Mucosa of rectum (tissue), 2 donors: Measurements from ENCODE around the gene AMDHD2.
A peak's percentile ranks its signal among the peaks of the same experiment; 100 is the strongest.
"Not testable (repeated sequence)": the region's sequence is repeated elsewhere in the genome, so short reads cannot be mapped to it uniquely, and the experiment has no call there.

Experiments
- H3K27ac ChIP-seq, 2 donors: one replicate each; pipeline ENCODE4 v1.7.0; 2013; ENCODE audit warnings: inconsistent platforms in 2 of 2, low read depth in 2 of 2, low read length in 2 of 2
- H3K27me3 ChIP-seq, 2 donors: one replicate each; pipeline ENCODE4 v1.7.0; 2013; ENCODE audit warnings: low read length in 2 of 2; ENCODE audit not compliant: control insufficient read depth in 2 of 2, insufficient read depth in 2 of 2
- H3K36me3 ChIP-seq, 2 donors: one replicate each; pipeline ENCODE4 v1.7.0; 2013; ENCODE audit warnings: low read length in 2 of 2; ENCODE audit not compliant: control insufficient read depth in 2 of 2, insufficient read depth in 2 of 2
- H3K4me1 ChIP-seq, 2 donors: one replicate each; pipeline ENCODE4 v1.7.0; 2013; ENCODE audit warnings: low read length in 2 of 2, mild to moderate bottlenecking in 1 of 2; ENCODE audit not compliant: control insufficient read depth in 2 of 2, insufficient read depth in 2 of 2
- H3K4me3 ChIP-seq, 2 donors: one replicate each; pipeline ENCODE4 v1.7.0; 2013; ENCODE audit warnings: low read length in 2 of 2
- H3K9ac ChIP-seq, 2 donors: one replicate each; pipeline ENCODE4 v1.7.0; 2013; ENCODE audit warnings: low read length in 2 of 2, low read depth in 1 of 2, mild to moderate bottlenecking in 1 of 2
- H3K9me3 ChIP-seq, 2 donors: one replicate each; pipeline ENCODE4 v1.7.0; 2013; ENCODE audit warnings: low read length in 2 of 2; ENCODE audit not compliant: control insufficient read depth in 2 of 2
- donor health status: healthy.
- donor health status: Normal muscosa, but diverticular disease.

AMDHD2 gene

GRCh38 chr16:2535625-2536013 lies 15.4 kb downstream of the AMDHD2 start:
- H3K4me1 ChIP-seq, result peaks cover 28 to 30% of the 10 kb centered on the region in 2 donors
- H3K27ac ChIP-seq, result peak overlapping the region; percentile 50 to 61
- no peaks in the 10 kb centered on the region for H3K9me3 ChIP-seq
- H3K4me3 ChIP-seq, result no peak overlapping the region
- no peaks in the 10 kb centered on the region for H3K27me3 ChIP-seq
- H3K9ac ChIP-seq, result no peak overlapping the region
- H3K36me3 ChIP-seq, result peaks cover 0 to 5% of the 10 kb centered on the region in 2 donors

- Histone ChIP-seq H3K4me1 (peaks cover 25 to 31% of the 10 kb centered on the region in 2 donors), H3K27ac (peak within 1 kb of the TSS; percentile 92 to 94)
Observed at GRCh38 chr16:2537451-2538379, 17.5 kb downstream of the AMDHD2 start, which contains the start of gene PDPK1. Gene PDPK1, plus strand, starts transcription at chr16:2538021. Its CDS starts 92 bp downstream, at chr16:2538113.

GRCh38 chr16:2539192-2539844 lies 19.1 kb downstream of the AMDHD2 start:
- peaks cover 24 to 30% of the 10 kb centered on the region in 2 donors for H3K4me1 ChIP-seq
- not testable (repeated sequence) for H3K27ac ChIP-seq, H3K27me3 ChIP-seq, H3K9me3 ChIP-seq, H3K9ac ChIP-seq, H3K36me3 ChIP-seq
- H3K4me3 ChIP-seq, result peak overlapping the region in 1 of 2 donors; percentile 67

More at GRCh38 chr16:2537451-2538379, 17.5 kb downstream of the AMDHD2 start, which contains the start of gene PDPK1:
- Histone ChIP-seq H3K36me3 (peaks cover 0 to 5% of the 10 kb centered on the region in 2 donors), H3K4me3 (peak within 1 kb of the TSS; percentile 82 to 85), H3K9me3 (no peaks in the 10 kb centered on the region), H3K27me3 (no peaks in the 10 kb centered on the region), H3K9ac (peak within 1 kb of the TSS; percentile 80 to 88)

- peaks cover 24 to 30% of the 10 kb centered on the region in 2 donors for H3K4me1 ChIP-seq
- not testable (repeated sequence) for H3K9me3 ChIP-seq, H3K9ac ChIP-seq, H3K27ac ChIP-seq, H3K36me3 ChIP-seq, H3K27me3 ChIP-seq, H3K4me3 ChIP-seq
Observed at GRCh38 chr16:2539845-2540458, 19.8 kb downstream of the AMDHD2 start.

GRCh38 chr16:2540912-2541311 lies 20.7 kb downstream of the AMDHD2 start:
- H3K9ac ChIP-seq, H3K36me3 ChIP-seq, H3K27ac ChIP-seq, H3K27me3 ChIP-seq, H3K9me3 ChIP-seq, H3K4me3 ChIP-seq: not testable (repeated sequence)
- H3K4me1 ChIP-seq, result peaks cover 24 to 30% of the 10 kb centered on the region in 2 donors

GRCh38 chr16:2541409-2541808 lies 21.2 kb downstream of the AMDHD2 start:
- not testable (repeated sequence) for H3K4me3 ChIP-seq, H3K27me3 ChIP-seq, H3K27ac ChIP-seq, H3K9ac ChIP-seq, H3K9me3 ChIP-seq, H3K36me3 ChIP-seq
- peaks cover 19 to 25% of the 10 kb centered on the region in 2 donors for H3K4me1 ChIP-seq

GRCh38 chr16:2543771-2544170 lies 23.6 kb downstream of the AMDHD2 start:
- not testable (repeated sequence) for H3K9ac ChIP-seq, H3K36me3 ChIP-seq, H3K27ac ChIP-seq, H3K27me3 ChIP-seq, H3K9me3 ChIP-seq, H3K4me3 ChIP-seq
- H3K4me1 ChIP-seq, result peaks cover 11 to 22% of the 10 kb centered on the region in 2 donors

- H3K27me3 ChIP-seq, H3K36me3 ChIP-seq, H3K9me3 ChIP-seq, H3K4me1 ChIP-seq, H3K4me3 ChIP-seq, H3K27ac ChIP-seq, H3K9ac ChIP-seq: not testable (repeated sequence)
Observed at GRCh38 chr16:2550283-2550878, 30.2 kb downstream of the AMDHD2 start.

GRCh38 chr16:2551420-2551889 lies 31.3 kb downstream of the AMDHD2 start:
- H3K4me3 ChIP-seq, H3K27me3 ChIP-seq, H3K9me3 ChIP-seq, H3K4me1 ChIP-seq, H3K36me3 ChIP-seq, H3K27ac ChIP-seq: not testable (repeated sequence)
- H3K9ac ChIP-seq, result peak overlapping the region in 1 of 2 donors; percentile 26
